BJ (cell line): ENCODE data around the gene RABL6. TPM values are rescaled to one million over a fixed set of nuclear protein-coding genes. Genes with fewer than 3 reads are reported as not detected.
"Not testable (repeated sequence)": the region's sequence is repeated elsewhere in the genome, so short reads cannot be mapped to it uniquely, and the experiment has no call there.

Experiments
- CTCF ChIA-PET: fragments of 350-600 bp; formaldehyde crosslinking; extraction: SDS; loops from one replicate; lab custom pipeline; 2021; ENCODE audit warnings: antibody characterized with exemption, inconsistent platforms; lab: Yijun Ruan, JAX
- POLR2A ChIA-PET: fragments of 300-600 bp; sonication (Branson Sonifier 250); formaldehyde crosslinking; extraction: SDS; loops from one replicate; lab custom pipeline; 2021; ENCODE audit warnings: antibody characterized with exemption; lab: Charles Lee
- DNase-seq: peaks from one replicate; pipeline ENCODE4 v3.0.0-alpha.2; 2011; ENCODE audit warnings: low read depth
- H3K27me3 ChIP-seq: 2 replicates; pipeline ENCODE4 v1.6.0; 2011; ENCODE audit warnings: low read length; ENCODE audit not compliant: control insufficient read depth, insufficient read depth
- H3K36me3 ChIP-seq: 2 replicates; pipeline ENCODE4 v1.5.1; 2011; ENCODE audit warnings: low read length; ENCODE audit not compliant: control insufficient read depth, insufficient read depth
- H3K4me3 ChIP-seq: 2 replicates; pipeline ENCODE4 v1.5.1; 2011; ENCODE audit warnings: low read depth, mild to moderate bottlenecking, control low read depth, low read length
- CTCF ChIP-seq: IDR thresholded peaks from 2 replicates; pipeline ENCODE4 v1.5.1; 2011; ENCODE audit warnings: low read depth, mild to moderate bottlenecking, control low read depth, inconsistent platforms, low read length, moderate library complexity; ENCODE audit not compliant: insufficient read depth
- polyA plus RNA-seq: library from polyadenylated mRNA; depleted of rRNA; stranded (reverse); fragments of >200 nt; gene quantifications from 2 replicates; pipeline ENCODE4 v1.2.3, GENCODE V29; 2011

Gene RABL6
- polyA plus RNA-seq, 1 experiment = 60.2 TPM

- Histone ChIP-seq H3K27me3 (no peaks in the 10 kb centered on the region), H3K4me3 (no peak overlapping the region), H3K36me3 (peaks cover 15% of the 10 kb centered on the region)
- ChIA-PET POLR2A (no interaction called here), CTCF (no interaction called here)
- TF ChIP-seq CTCF = no peak
- DNase-seq = no peak
Observed at GRCh38 chr9:136837146-136837855, 29.6 kb downstream of the RABL6 start.

GRCh38 chr9:136837856-136838277 lies 30.1 kb downstream of the RABL6 start:
- peaks cover 14% of the 10 kb centered on the region for H3K36me3 ChIP-seq
- DNase-seq, H3K4me3 ChIP-seq, H3K27me3 ChIP-seq, CTCF ChIA-PET, POLR2A ChIA-PET: not testable (repeated sequence)

- POLR2A ChIA-PET = no interaction called here
- no peaks in the 10 kb centered on the region for H3K27me3 ChIP-seq
Observed at GRCh38 chr9:136838314-136839228, 30.8 kb downstream of the RABL6 start.

GRCh38 chr9:136839229-136840139 lies 31.7 kb downstream of the RABL6 start:
- H3K36me3 ChIP-seq = peaks cover 14% of the 10 kb centered on the region
- DNase-seq = no peak
- CTCF ChIA-PET = interaction anchor here (1.5 kb wide), 1 partner anchor 196 kb away, joined by 5 read pairs; no protein-coding TSS in a partner anchor
- H3K4me3 ChIP-seq = no peak overlapping the region
- POLR2A ChIA-PET = no interaction called here
- peaks cover 1% of the 10 kb centered on the region; the same call in 1 of the 2 replicates for H3K27me3 ChIP-seq
- TF ChIP-seq CTCF = no peak

More at GRCh38 chr9:136838314-136839228, 30.8 kb downstream of the RABL6 start:
- CTCF ChIA-PET = interaction anchor here (1.5 kb wide), 1 partner anchor 197 kb away, joined by 5 read pairs; no protein-coding TSS in a partner anchor
- no peak for DNase-seq
- no peak for TF ChIP-seq CTCF
- Histone ChIP-seq H3K36me3 (peaks cover 14% of the 10 kb centered on the region), H3K4me3 (no peak overlapping the region)

GRCh38 chr9:136840140-136840876 lies 32.6 kb downstream of the RABL6 start:
- no peak for DNase-seq
- Histone ChIP-seq H3K27me3 (peaks cover 1% of the 10 kb centered on the region; the same call in 1 of the 2 replicates), H3K36me3 (peaks cover 14% of the 10 kb centered on the region), H3K4me3 (no peak overlapping the region)
- ChIA-PET POLR2A (no interaction called here), CTCF (interaction anchor here (1.5 to 3.7 kb wide), 3 partner anchors 11 to 195 kb away, joined by 5 to 22 read pairs (median 16); partner anchors contain the start of gene ABCA2)
- TF ChIP-seq CTCF = no peak
